Progenitor cell of endocrine pancreas (in vitro differentiated cells): ENCODE measurements around the gene DOCK9. TPM values are rescaled to one million over a fixed set of nuclear protein-coding genes. Genes with fewer than 3 reads are reported as not detected.

Experiments used
- DNase-seq: peaks from one replicate; pipeline ENCODE4 v3.0.0; 2021; ENCODE audit warnings: low spot score; ENCODE audit not compliant: unreplicated experiment
- H3K27ac Mint-ChIP-seq: 2 replicates; pipeline ENCODE4 v1.8.0; 2021; ENCODE audit warnings: mild to moderate bottlenecking, moderate library complexity, mixed read lengths
- H3K27me3 Mint-ChIP-seq: 2 replicates; pipeline ENCODE4 v1.8.0; 2021; ENCODE audit warnings: mixed read lengths
- H3K36me3 Mint-ChIP-seq: 2 replicates; pipeline ENCODE4 v1.8.0; 2022; ENCODE audit warnings: mixed read lengths; ENCODE audit not compliant: insufficient read depth
- H3K4me1 Mint-ChIP-seq: 2 replicates; pipeline ENCODE4 v1.8.0; 2021; ENCODE audit warnings: low read depth, mixed read lengths
- H3K4me3 Mint-ChIP-seq: 2 replicates; pipeline ENCODE4 v1.8.0; 2021; ENCODE audit warnings: low read depth, mild to moderate bottlenecking, moderate library complexity, mixed read lengths
- H3K9me3 Mint-ChIP-seq: 2 replicates; pipeline ENCODE4 v1.8.0; 2021; ENCODE audit warnings: low read depth, mixed read lengths
- total RNA-seq: library from RNA; stranded (reverse); gene quantifications from 2 replicates; pipeline ENCODE4 v1.2.1, GENCODE V29; 2021
- TF ChIP-seq, protein P1 (sequence below): fragments of 200-600 bp; sonication (generic); IDR thresholded peaks from one replicate; pipeline ENCODE4 v1.5.0; 2021; ENCODE audit warnings: antibody characterized with exemption, mild to moderate bottlenecking; ENCODE audit not compliant: unreplicated experiment

The DOCK9 gene
- total RNA-seq, 1 donor from 2014 or later, result 35.7 TPM

DNA sequence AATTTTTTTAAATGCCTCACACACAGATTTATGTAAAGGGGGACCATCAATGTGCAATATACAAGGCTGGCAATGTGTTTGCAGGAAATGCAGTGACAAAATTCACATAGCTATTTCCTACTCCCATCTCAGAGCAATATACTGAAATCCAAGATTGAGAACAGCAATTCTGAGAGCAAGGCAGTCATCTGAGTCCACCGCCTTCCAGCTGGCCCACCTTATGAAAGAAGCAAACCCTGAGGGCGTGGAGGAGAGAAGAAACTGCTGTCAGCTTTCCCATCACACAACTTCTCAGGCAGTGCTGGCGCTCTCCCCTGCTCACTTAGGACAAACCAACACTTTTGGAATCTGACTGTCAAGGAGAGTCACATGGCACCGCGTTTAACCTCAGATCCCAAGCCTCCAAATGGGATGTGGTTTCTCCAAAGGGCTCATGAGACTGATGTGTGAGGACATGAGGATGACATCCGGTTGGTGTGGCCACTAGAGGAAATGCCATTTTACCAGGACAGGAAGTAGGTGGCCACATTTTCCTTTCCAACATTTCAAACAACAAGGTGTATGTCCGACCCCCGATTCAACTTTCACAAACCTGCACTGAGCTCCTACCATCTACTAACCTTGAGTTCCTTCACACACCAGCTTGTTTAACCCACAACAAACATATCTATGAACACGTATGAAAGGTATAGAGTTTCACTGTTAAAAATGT, 3.7 kb upstream of the DOCK9 start:
- no peaks in the 10 kb centered on the region for H3K36me3 Mint-ChIP-seq
- H3K4me3 Mint-ChIP-seq, result no peak overlapping the region
- H3K27me3 Mint-ChIP-seq, result peaks cover 7% of the 10 kb centered on the region
- H3K4me1 Mint-ChIP-seq, result peaks cover 54% of the 10 kb centered on the region
- no peak for DNase-seq
- H3K27ac Mint-ChIP-seq, result no peak overlapping the region
- H3K9me3 Mint-ChIP-seq, result no peaks in the 10 kb centered on the region
- TF ChIP-seq, protein P1, sequence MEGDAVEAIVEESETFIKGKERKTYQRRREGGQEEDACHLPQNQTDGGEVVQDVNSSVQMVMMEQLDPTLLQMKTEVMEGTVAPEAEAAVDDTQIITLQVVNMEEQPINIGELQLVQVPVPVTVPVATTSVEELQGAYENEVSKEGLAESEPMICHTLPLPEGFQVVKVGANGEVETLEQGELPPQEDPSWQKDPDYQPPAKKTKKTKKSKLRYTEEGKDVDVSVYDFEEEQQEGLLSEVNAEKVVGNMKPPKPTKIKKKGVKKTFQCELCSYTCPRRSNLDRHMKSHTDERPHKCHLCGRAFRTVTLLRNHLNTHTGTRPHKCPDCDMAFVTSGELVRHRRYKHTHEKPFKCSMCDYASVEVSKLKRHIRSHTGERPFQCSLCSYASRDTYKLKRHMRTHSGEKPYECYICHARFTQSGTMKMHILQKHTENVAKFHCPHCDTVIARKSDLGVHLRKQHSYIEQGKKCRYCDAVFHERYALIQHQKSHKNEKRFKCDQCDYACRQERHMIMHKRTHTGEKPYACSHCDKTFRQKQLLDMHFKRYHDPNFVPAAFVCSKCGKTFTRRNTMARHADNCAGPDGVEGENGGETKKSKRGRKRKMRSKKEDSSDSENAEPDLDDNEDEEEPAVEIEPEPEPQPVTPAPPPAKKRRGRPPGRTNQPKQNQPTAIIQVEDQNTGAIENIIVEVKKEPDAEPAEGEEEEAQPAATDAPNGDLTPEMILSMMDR, result no peak

DNA sequence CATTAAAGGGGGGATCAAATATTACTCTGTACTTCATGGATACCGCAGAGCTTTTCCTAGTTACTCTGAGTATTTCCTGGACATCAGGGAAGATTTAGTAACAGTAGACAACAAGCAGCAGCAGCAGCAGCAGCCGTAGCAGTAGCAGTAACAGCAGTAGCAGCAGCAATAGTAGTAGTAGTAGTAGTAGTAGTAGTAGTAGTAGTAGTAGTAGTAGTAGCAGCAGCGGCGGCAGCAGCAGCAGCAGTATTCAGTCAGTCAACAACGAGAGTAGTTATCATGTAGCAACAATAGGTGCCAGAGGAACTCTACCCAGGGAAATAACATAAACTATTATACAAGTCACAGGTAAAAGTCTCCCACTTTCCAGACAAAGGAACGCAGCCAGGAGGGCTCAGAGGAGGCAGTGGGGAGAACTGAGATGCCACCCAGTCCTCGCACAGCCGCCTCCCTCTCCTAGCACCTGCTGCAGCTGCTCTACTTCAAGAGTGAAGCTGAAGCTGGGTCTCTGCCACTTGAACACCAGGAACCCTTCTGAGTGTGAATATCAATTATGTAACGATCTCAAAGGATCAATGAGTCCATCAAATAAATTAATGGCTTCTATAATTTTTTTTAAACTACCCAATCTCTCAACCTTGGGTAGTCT, 1.3 kb upstream of the DOCK9 start:
- peaks cover 7% of the 10 kb centered on the region for H3K27me3 Mint-ChIP-seq
- no peaks in the 10 kb centered on the region for H3K9me3 Mint-ChIP-seq
- H3K27ac Mint-ChIP-seq, result no peak overlapping the region
- H3K4me3 Mint-ChIP-seq, result no peak overlapping the region
- TF ChIP-seq, protein P1, result no peak
- DNase-seq, result no peak
- peaks cover 51% of the 10 kb centered on the region for H3K4me1 Mint-ChIP-seq
- H3K36me3 Mint-ChIP-seq, result no peaks in the 10 kb centered on the region

DNA sequence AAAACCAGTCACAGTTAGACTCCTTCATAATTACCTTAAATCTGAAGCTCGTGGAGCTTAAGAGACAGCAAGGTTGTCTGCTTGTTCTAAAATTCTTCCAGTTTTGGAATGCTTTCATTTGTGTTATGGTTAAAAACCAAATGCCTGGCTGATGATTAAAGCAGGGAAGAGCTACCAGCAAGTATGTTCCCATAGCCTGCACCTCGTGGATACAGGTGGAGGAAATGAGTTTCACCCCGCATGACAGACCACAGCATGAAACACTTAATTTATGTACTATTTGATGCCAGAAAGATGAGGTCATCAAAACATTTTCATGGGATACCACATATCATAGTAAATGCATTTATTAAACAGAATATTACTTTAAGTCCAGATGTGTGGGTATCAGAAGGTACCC, 416 bp upstream of the DOCK9 start:
- H3K4me3 Mint-ChIP-seq, result peak overlapping the region; percentile 59
- peak overlapping the region; percentile 88 for H3K27ac Mint-ChIP-seq
- H3K27me3 Mint-ChIP-seq, result peaks cover 7% of the 10 kb centered on the region

DNA sequence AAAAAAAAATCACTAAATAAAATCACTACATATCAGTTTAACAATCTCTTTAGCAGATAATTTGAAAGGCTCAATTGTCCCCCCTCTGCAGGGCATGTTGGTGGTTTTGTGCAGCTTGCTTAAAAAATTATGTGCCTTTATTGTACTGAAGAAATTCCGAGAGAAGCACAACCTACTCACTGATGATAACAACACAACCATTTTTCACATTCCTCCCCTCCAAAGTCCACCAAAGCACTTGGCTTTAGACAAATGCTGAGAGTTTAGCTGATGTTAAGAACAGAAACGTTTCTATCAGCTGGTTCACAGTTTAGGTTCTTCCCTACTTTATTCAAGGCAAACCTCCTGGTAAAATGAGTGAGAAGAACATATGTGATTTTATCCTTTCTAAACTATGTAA, 923 bp downstream of the DOCK9 start:
- no peaks in the 10 kb centered on the region for H3K36me3 Mint-ChIP-seq
- H3K27me3 Mint-ChIP-seq, result peaks cover 7% of the 10 kb centered on the region
- no peak for DNase-seq
- H3K4me1 Mint-ChIP-seq, result peaks cover 47% of the 10 kb centered on the region
- no peaks in the 10 kb centered on the region for H3K9me3 Mint-ChIP-seq
- H3K4me3 Mint-ChIP-seq, result peak overlapping the region; percentile 59
- H3K27ac Mint-ChIP-seq, result no peak overlapping the region
- TF ChIP-seq, protein P1, result no peak

More for the DNA sequence above, 416 bp upstream of the DOCK9 start:
- Mint-ChIP-seq H3K4me1 (peaks cover 47% of the 10 kb centered on the region), H3K36me3 (no peaks in the 10 kb centered on the region), H3K9me3 (no peaks in the 10 kb centered on the region)
- TF ChIP-seq, protein P1, result no peak
- DNase-seq, result no peak

DNA sequence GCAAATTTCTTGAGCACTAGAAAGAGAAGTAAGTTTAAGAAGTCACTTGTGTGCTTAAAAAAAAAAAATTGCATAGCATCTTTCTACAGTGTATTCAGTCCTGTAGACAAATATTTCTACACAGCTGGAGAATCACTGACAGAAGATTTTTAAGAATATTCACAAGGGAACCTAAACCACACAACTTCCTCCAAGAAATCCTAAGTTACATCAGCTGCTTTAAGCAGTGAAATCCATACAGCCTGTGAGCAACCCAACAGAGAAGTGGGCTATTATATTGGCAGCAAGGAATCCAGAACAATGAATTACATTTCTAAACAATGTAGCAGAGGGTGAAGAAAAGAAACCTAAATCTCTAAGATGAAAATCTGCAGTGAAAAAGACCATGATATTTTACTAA, 1.5 kb downstream of the DOCK9 start:
- H3K4me3 Mint-ChIP-seq, result peak overlapping the region; percentile 59
- peak overlapping the region; percentile 69 for H3K27ac Mint-ChIP-seq
- H3K9me3 Mint-ChIP-seq, result no peaks in the 10 kb centered on the region
- TF ChIP-seq, protein P1, result no peak
- H3K36me3 Mint-ChIP-seq, result no peaks in the 10 kb centered on the region
- no peak for DNase-seq
- peaks cover 3% of the 10 kb centered on the region for H3K27me3 Mint-ChIP-seq
- peaks cover 45% of the 10 kb centered on the region for H3K4me1 Mint-ChIP-seq
